ENCODE measurements around the gene BAG3. TPM values are rescaled to one million over a fixed set of nuclear protein-coding genes. Genes with fewer than 3 reads are reported as not detected.
A peak's percentile ranks its signal among the peaks of the same experiment; 100 is the strongest.

Gene BAG3
- total and polyA plus RNA-seq, 2 of the 4 experiments (the other 2 are of a cell fraction): 5.4 to 42.5 TPM

GRCh38 chr10:119693262-119693957 is 42.2 kb downstream of the BAG3 start:
- Histone ChIP-seq H3K9me1 (ENCODE audit: insufficient read depth, low read length) (no peaks in the 10 kb centered on the region), H2BK5ac (ENCODE audit: low read depth, low read length, poor library complexity, severe bottlenecking) (no peak overlapping the region), H2BK20ac (ENCODE audit: low read depth, low read length) (no peak overlapping the region), H3K4me1 (ENCODE audit: control insufficient read depth, insufficient read depth, low read length) (no peaks in the 10 kb centered on the region), H3K9me3 (ENCODE audit: control insufficient read depth, insufficient read depth, low read length) (no peaks in the 10 kb centered on the region), H3K27me3 (ENCODE audit: control insufficient read depth, insufficient read depth, low read length) (peaks cover 6% of the 10 kb centered on the region), H3K18ac (ENCODE audit: low read depth, low read length) (no peak overlapping the region), H3K4me3 (ENCODE audit: insufficient read depth, low read depth, low read length) (no peak overlapping the region), H2BK15ac (ENCODE audit: low read depth, low read length) (no peak overlapping the region), H3K23ac (ENCODE audit: low read depth, low read length) (no peak overlapping the region), H3K9ac (ENCODE audit: low read depth, low read length) (no peak overlapping the region), H3K4me2 (ENCODE audit: low read depth, low read length) (no peak overlapping the region), H3K56ac (ENCODE audit: extremely low read depth, insufficient read depth, low read length) (no peak overlapping the region), H4K20me1 (ENCODE audit: insufficient read depth, low read length) (no peaks in the 10 kb centered on the region), H3K79me1 (ENCODE audit: low read depth in 1 of 2, low read length in 2 of 2) (no peaks in the 10 kb centered on the region), H3K4ac (ENCODE audit: low read depth, low read length) (no peak overlapping the region), H3K14ac (replicated peaks; ENCODE audit: low read depth, low read length) (0 out of 2 replicates have a peak overlapping the region, but pooled peaks have one; percentile 22), H3K36me3 (ENCODE audit: control insufficient read depth, insufficient read depth, low read length) (no peaks in the 10 kb centered on the region), H4K5ac (ENCODE audit: low read depth, low read length) (no peak overlapping the region), H3K27ac (ENCODE audit: insufficient read depth, low read length) (no peak overlapping the region), H2AFZ (replicated peaks; ENCODE audit: low read length, poor library complexity) (peak overlapping the region; percentile 18), H2AK9ac (replicated peaks; ENCODE audit: low read depth, low read length, poor library complexity) (no peak overlapping the region), H4K91ac (ENCODE audit: insufficient read depth, low read depth, low read length) (no peak overlapping the region), H4K8ac (ENCODE audit: low read depth in 2 of 2, low read length in 2 of 2) (no peak overlapping the region), H2AK5ac (ENCODE audit: low read depth, low read length) (no peak overlapping the region), H2BK120ac (ENCODE audit: low read depth, low read length) (no peak overlapping the region)
- intact Hi-C loops (cut with micrococcal nuclease): no loop called here
- no peak for DNase-seq
- no TSS peak for BruUV-seq (replicated peaks)
- in situ Hi-C loops (cut with MboI; ENCODE audit: low sequenced_read_pairs): loop anchor here (5.0 kb wide), 1 partner anchor 164 kb away; no protein-coding TSS in a partner anchor
- no peak for ATAC-seq (ENCODE audit: low read depth)
- ChIA-PET POLR2A (ENCODE audit: unreplicated experiment) (no interaction called here), CTCF (no interaction called here)
- TF ChIP-seq POLR2A (IDR thresholded peaks at IDR 0.05; ENCODE audit: low read depth, low read length) (no peak), RAD21 (IDR thresholded peaks at IDR 0.05; ENCODE audit: low read length) (no peak), USF2 (IDR thresholded peaks at IDR 0.05; ENCODE audit: low read depth, low read length) (no peak), MAFK (IDR thresholded peaks at IDR 0.05; ENCODE audit: low read depth, low read length) (no peak), CHD1 (IDR thresholded peaks at IDR 0.05; ENCODE audit: low read depth, low read length) (no peak), CEBPB (IDR thresholded peaks at IDR 0.05; ENCODE audit: low read depth, low read length) (no peak), MXI1 (IDR thresholded peaks at IDR 0.05; ENCODE audit: borderline replicate concordance, low read depth, low read length) (no peak), RCOR1 (IDR thresholded peaks at IDR 0.05; ENCODE audit: insufficient replicate concordance, low read length) (no peak), RFX5 (IDR thresholded peaks at IDR 0.05; ENCODE audit: low read depth, low read length) (no peak), SMC3 (IDR thresholded peaks at IDR 0.05; ENCODE audit: low read depth, low read length) (no peak), BHLHE40 (IDR thresholded peaks at IDR 0.05; ENCODE audit: low read depth, low read length) (no peak)
- WGBS, 2 experiments (ENCODE audit: extremely low coverage in 2 of 2, insufficient read length in 1 of 2): 65% methylated on average over 2 of the region's 6 CpGs; no CpG with 5 or more reads in 1 of the 2 experiments
- dilution Hi-C loops (cut with HindIII; ENCODE audit: low sequenced_read_pairs, unreplicated experiment): no loop called here
